ENCODE data around the gene OLIG2.

OLIG2 gene

GRCh38 chr21:33013626-33014025 is 12.1 kb upstream of the OLIG2 start:
- Mint-ChIP-seq H3K4me1 (no peaks in the 10 kb centered on the region), H3K27me3 (peaks cover 54% of the 10 kb centered on the region), H3K27ac (no peak overlapping the region), H3K36me3 (ENCODE audit: low read depth) (no peaks in the 10 kb centered on the region), H3K4me3 (no peak overlapping the region), H3K9me3 (no peaks in the 10 kb centered on the region)
- ATAC-seq (no peak), DNase-seq (no peak)

- DNase-seq (no peak), ATAC-seq (no peak)
- Mint-ChIP-seq H3K27ac (no peak overlapping the region), H3K4me1 (peaks cover 6% of the 10 kb centered on the region), H3K36me3 (ENCODE audit: low read depth) (no peaks in the 10 kb centered on the region), H3K9me3 (no peaks in the 10 kb centered on the region), H3K27me3 (peaks cover 61% of the 10 kb centered on the region), H3K4me3 (no peak overlapping the region)
Observed at GRCh38 chr21:33014331-33014730, 11.4 kb upstream of the OLIG2 start.

DNA sequence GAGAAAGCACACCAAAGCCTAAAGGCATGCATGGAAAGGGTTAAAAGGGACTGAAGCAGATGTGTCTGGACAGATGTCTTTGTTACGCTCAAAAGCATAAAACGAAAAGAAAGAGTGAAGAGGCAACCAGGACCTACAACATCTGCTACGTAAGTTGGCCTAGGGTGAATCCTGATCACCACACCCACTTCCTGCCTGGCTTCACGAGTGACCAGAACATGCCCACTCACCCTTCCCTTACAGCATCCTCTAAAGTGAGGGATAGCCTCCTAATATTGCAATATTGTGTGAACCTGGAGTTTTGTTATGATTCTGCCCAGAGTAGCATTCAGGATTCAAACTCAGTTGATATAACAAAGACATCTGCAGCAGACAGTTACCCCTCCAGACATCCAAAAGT is 10.6 kb upstream of the OLIG2 start:
- Mint-ChIP-seq H3K4me1 (peaks cover 7% of the 10 kb centered on the region), H3K4me3 (no peak overlapping the region), H3K9me3 (no peaks in the 10 kb centered on the region), H3K27ac (no peak overlapping the region), H3K27me3 (peaks cover 65% of the 10 kb centered on the region), H3K36me3 (ENCODE audit: low read depth) (no peaks in the 10 kb centered on the region)
- no peak for ATAC-seq
- no peak for DNase-seq

DNA sequence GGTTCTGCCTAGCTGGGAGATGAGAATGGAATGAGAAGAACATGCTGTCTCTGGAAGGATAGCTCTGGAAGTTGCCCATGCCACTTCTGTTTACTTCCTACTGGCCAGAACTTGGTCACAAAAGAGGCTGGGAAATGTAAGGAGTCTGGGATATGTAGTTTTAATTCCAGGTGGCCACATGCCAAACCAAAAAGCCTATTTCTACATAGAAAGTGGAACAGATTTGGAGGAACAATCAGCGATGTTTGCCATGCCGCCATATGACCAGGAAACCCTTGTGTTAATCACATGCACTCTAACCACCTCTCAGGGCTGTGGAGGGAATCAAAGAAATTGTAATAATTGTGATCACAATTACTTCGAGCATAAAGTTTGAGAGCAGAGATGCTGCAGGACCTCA is 10.0 kb upstream of the OLIG2 start:
- H3K9me3 Mint-ChIP-seq, result no peaks in the 10 kb centered on the region
- DNase-seq (no peak), ATAC-seq (no peak)
- peaks cover 12% of the 10 kb centered on the region for H3K4me1 Mint-ChIP-seq
- H3K27ac Mint-ChIP-seq, result no peak overlapping the region
- H3K27me3 Mint-ChIP-seq, result peaks cover 67% of the 10 kb centered on the region
- no peaks in the 10 kb centered on the region for H3K36me3 Mint-ChIP-seq (ENCODE audit: low read depth)
- no peak overlapping the region for H3K4me3 Mint-ChIP-seq

GRCh38 chr21:33018707-33019465 is 6.8 kb upstream of the OLIG2 start:
- H3K36me3 Mint-ChIP-seq (ENCODE audit: low read depth), result no peaks in the 10 kb centered on the region
- H3K27ac Mint-ChIP-seq, result no peak overlapping the region
- DNase-seq, result no peak
- peaks cover 23% of the 10 kb centered on the region for H3K4me1 Mint-ChIP-seq
- ATAC-seq, result no peak
- no peaks in the 10 kb centered on the region for H3K9me3 Mint-ChIP-seq
- no peak overlapping the region for H3K4me3 Mint-ChIP-seq
- peaks cover 87% of the 10 kb centered on the region for H3K27me3 Mint-ChIP-seq

- Mint-ChIP-seq H3K4me3 (no peak overlapping the region), H3K4me1 (peaks cover 27% of the 10 kb centered on the region), H3K27ac (no peak overlapping the region), H3K9me3 (no peaks in the 10 kb centered on the region), H3K36me3 (ENCODE audit: low read depth) (no peaks in the 10 kb centered on the region), H3K27me3 (peaks cover 90% of the 10 kb centered on the region)
- DNase-seq (no peak), ATAC-seq (no peak)
Observed at GRCh38 chr21:33019516-33019884, 6.2 kb upstream of the OLIG2 start.

- Mint-ChIP-seq H3K27me3 (peaks cover 90% of the 10 kb centered on the region), H3K36me3 (ENCODE audit: low read depth) (no peaks in the 10 kb centered on the region), H3K4me1 (peaks cover 29% of the 10 kb centered on the region), H3K9me3 (no peaks in the 10 kb centered on the region), H3K27ac (no peak overlapping the region), H3K4me3 (peak overlapping the region; percentile 50)
- ATAC-seq, result no peak
- peak; percentile 15 for DNase-seq
Observed at GRCh38 chr21:33019885-33020557, 5.7 kb upstream of the OLIG2 start.

DNA sequence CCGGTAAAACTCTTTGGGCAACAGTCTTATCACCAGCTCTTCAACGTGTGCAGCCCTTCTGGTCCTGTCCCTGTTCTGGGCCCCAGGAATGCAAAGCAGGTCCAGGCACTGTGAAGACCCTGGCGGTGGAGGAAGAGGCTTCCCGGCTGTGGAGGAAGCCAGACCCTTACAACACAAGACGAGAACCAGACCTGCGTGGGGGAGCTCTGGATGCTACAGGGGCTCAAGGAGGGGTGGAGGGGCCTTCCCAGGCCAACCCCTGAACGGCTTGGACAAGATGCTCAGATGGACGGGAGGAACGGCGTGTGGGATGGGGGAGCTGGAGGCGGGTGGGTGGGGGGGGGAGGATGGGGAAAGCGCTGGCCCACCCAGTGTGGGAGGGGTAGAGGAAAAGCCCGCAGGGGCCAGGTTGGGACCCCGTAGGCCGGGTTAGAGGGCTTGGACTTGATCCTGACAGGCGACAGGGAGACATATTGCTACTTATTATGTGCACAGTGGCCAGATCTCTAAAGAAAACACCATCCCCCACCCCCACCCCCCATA is 5.1 kb upstream of the OLIG2 start:
- peaks cover 31% of the 10 kb centered on the region for H3K4me1 Mint-ChIP-seq
- no peak overlapping the region for H3K27ac Mint-ChIP-seq
- H3K4me3 Mint-ChIP-seq, result peak overlapping the region; percentile 50
- H3K9me3 Mint-ChIP-seq, result no peaks in the 10 kb centered on the region
- no peaks in the 10 kb centered on the region for H3K36me3 Mint-ChIP-seq (ENCODE audit: low read depth)
- DNase-seq (no peak), ATAC-seq (no peak)
- peaks cover 89% of the 10 kb centered on the region for H3K27me3 Mint-ChIP-seq

DNA sequence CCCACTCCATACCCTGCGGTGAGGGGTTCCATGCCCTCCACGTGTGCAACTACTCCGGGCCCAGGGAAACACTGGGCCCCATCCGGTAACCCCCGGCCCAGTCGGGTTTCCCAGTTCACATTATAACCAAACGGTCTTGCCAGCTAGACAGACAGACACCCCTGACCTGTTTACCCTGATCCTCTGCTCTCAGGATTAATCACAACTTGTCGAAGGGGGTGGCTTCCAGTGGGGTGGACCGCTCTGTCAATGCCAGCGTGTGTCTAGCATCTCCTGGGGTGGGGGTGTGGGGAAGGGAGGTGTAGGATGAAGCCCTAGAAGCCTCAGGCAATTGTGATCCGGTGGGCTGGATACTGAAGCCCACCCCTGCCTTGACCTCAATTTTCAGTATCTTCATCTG is 4.6 kb upstream of the OLIG2 start:
- DNase-seq (no peak), ATAC-seq (no peak)
- Mint-ChIP-seq H3K27ac (no peak overlapping the region), H3K4me1 (peaks cover 35% of the 10 kb centered on the region), H3K4me3 (no peak overlapping the region), H3K27me3 (peaks cover 90% of the 10 kb centered on the region), H3K36me3 (ENCODE audit: low read depth) (no peaks in the 10 kb centered on the region), H3K9me3 (no peaks in the 10 kb centered on the region)

GRCh38 chr21:33021667-33022066 is 4.1 kb upstream of the OLIG2 start:
- Mint-ChIP-seq H3K36me3 (ENCODE audit: low read depth) (no peaks in the 10 kb centered on the region), H3K27ac (no peak overlapping the region), H3K9me3 (no peaks in the 10 kb centered on the region), H3K27me3 (peaks cover 90% of the 10 kb centered on the region), H3K4me3 (no peak overlapping the region), H3K4me1 (peaks cover 39% of the 10 kb centered on the region)
- DNase-seq (no peak), ATAC-seq (no peak)

GRCh38 chr21:33022489-33022827 is 3.3 kb upstream of the OLIG2 start:
- no peak for DNase-seq
- Mint-ChIP-seq H3K36me3 (ENCODE audit: low read depth) (no peaks in the 10 kb centered on the region), H3K27ac (peak overlapping the region; percentile 46), H3K4me3 (peak overlapping the region; percentile 49), H3K9me3 (no peaks in the 10 kb centered on the region), H3K4me1 (peaks cover 40% of the 10 kb centered on the region), H3K27me3 (peaks cover 88% of the 10 kb centered on the region)
- ATAC-seq, result no peak

DNA sequence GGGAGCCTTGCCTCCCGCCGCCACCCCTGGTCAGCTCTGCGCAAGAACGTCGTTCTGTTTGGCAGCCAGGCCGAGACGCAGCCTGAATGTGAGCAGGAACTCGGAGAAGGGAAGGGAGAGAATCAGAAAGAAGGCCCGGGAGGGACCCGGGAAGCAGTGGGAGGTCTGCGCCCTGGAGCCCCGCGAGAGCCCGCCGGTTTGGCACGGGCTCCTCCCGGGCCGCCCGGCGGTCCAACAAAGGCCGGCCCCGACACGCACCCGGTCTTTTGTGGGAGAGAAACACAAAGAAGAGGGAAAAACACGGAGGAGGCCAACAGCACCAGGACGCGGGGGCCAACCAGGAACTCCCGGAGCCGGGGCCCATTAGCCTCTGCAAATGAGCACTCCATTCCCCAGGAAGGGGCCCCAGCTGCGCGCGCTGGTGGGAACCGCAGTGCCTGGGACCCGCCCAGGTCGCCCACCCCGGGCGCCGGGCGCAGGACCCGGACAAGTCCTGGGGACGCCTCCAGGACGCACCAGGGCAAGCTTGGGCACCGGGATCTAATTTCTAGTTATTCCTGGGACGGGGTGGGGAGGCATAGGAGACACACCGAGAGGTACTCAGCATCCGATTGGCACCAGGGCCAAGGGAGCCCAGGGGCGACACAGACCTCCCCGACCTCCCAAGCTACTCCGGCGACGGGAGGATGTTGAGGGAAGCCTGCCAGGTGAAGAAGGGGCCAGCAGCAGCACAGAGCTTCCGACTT is 2.7 kb upstream of the OLIG2 start:
- H3K4me1 Mint-ChIP-seq, result peaks cover 40% of the 10 kb centered on the region
- H3K4me3 Mint-ChIP-seq, result peak overlapping the region; percentile 49
- H3K36me3 Mint-ChIP-seq (ENCODE audit: low read depth), result no peaks in the 10 kb centered on the region
- H3K27me3 Mint-ChIP-seq, result peaks cover 85% of the 10 kb centered on the region
- ATAC-seq, result no peak
- H3K9me3 Mint-ChIP-seq, result no peaks in the 10 kb centered on the region
- no peak for DNase-seq
- peak overlapping the region; percentile 46 for H3K27ac Mint-ChIP-seq

DNA sequence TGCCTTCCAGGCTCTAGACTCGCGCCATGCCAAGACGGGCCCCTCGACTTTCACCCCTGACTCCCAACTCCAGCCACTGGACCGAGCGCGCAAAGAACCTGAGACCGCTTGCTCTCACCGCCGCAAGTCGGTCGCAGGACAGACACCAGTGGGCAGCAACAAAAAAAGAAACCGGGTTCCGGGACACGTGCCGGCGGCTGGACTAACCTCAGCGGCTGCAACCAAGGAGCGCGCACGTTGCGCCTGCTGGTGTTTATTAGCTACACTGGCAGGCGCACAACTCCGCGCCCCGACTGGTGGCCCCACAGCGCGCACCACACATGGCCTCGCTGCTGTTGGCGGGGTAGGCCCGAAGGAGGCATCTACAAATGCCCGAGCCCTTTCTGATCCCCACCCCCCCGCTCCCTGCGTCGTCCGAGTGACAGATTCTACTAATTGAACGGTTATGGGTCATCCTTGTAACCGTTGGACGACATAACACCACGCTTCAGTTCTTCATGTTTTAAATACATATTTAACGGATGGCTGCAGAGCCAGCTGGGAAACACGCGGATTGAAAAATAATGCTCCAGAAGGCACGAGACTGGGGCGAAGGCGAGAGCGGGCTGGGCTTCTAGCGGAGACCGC is 2.0 kb upstream of the OLIG2 start:
- DNase-seq, result no peak
- H3K36me3 Mint-ChIP-seq (ENCODE audit: low read depth), result no peaks in the 10 kb centered on the region
- peaks cover 84% of the 10 kb centered on the region for H3K27me3 Mint-ChIP-seq
- peak overlapping the region; percentile 19 for H3K4me3 Mint-ChIP-seq
- no peak for ATAC-seq
- H3K9me3 Mint-ChIP-seq, result no peaks in the 10 kb centered on the region
- peak overlapping the region; percentile 18 for H3K27ac Mint-ChIP-seq
- H3K4me1 Mint-ChIP-seq, result peaks cover 46% of the 10 kb centered on the region

DNA sequence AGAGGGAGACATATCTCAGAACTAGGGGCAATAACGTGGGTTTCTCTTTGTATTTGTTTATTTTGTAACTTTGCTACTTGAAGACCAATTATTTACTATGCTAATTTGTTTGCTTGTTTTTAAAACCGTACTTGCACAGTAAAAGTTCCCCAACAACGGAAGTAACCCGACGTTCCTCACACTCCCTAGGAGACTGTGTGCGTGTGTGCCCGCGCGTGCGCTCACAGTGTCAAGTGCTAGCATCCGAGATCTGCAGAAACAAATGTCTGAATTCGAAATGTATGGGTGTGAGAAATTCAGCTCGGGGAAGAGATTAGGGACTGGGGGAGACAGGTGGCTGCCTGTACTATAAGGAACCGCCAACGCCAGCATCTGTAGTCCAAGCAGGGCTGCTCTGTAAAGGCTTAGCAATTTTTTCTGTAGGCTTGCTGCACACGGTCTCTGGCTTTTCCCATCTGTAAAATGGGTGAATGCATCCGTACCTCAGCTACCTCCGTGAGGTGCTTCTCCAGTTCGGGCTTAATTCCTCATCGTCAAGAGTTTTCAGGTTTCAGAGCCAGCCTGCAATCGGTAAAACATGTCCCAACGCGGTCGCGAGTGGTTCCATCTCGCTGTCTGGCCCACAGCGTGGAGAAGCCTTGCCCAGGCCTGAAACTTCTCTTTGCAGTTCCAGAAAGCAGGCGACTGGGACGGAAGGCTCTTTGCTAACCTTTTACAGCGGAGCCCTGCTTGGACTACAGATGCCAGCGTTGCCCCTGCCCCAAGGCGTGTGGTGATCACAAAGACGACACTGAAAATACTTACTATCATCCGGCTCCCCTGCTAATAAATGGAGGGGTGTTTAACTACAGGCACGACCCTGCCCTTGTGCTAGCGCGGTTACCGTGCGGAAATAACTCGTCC is 1.3 kb upstream of the OLIG2 start:
- ATAC-seq (no peak), DNase-seq (no peak)
- Mint-ChIP-seq H3K4me3 (peak overlapping the region; percentile 19), H3K9me3 (no peaks in the 10 kb centered on the region), H3K27ac (peak overlapping the region; percentile 18), H3K27me3 (peaks cover 84% of the 10 kb centered on the region), H3K36me3 (ENCODE audit: low read depth) (no peaks in the 10 kb centered on the region), H3K4me1 (peaks cover 45% of the 10 kb centered on the region)

Measured in activated naive CD8-positive, alpha-beta T cell treated with anti-CD3 and anti-CD28 coated beads, Interleukin-2, amount 50 U/mL, for 24 hours (primary cell).